Muscle of leg (tissue), 16 donors: ENCODE measurements around the gene FGD1. TPM values are rescaled to one million over a fixed set of nuclear protein-coding genes. Genes with fewer than 3 reads are reported as not detected.
"Not testable (repeated sequence)": the region's sequence is repeated elsewhere in the genome, so short reads cannot be mapped to it uniquely, and the experiment has no call there.

Source experiments
- DNase-seq: peaks from one replicate; pipeline ENCODE4 v3.0.0; 2013
- H3K27ac ChIP-seq: one replicate; pipeline ENCODE4 v1.5.1; 2013; ENCODE audit warnings: mild to moderate bottlenecking, low read length, control low read depth
- H3K27me3 ChIP-seq: one replicate; pipeline ENCODE4 v1.6.1; 2013; ENCODE audit warnings: low read length; ENCODE audit not compliant: control insufficient read depth, insufficient read depth
- H3K36me3 ChIP-seq: one replicate; pipeline ENCODE4 v1.6.1; 2013; ENCODE audit warnings: low read length; ENCODE audit not compliant: control insufficient read depth, insufficient read depth
- H3K4me1 ChIP-seq: one replicate; pipeline ENCODE4 v1.6.1; 2013; ENCODE audit warnings: low read length; ENCODE audit not compliant: control insufficient read depth, insufficient read depth
- H3K4me3 ChIP-seq: one replicate; pipeline ENCODE4 v1.5.1; 2013; ENCODE audit warnings: low read length, control low read depth
- H3K9me3 ChIP-seq: replicated peaks from 2 replicates; pipeline ENCODE4 v1.6.1; 2013; ENCODE audit warnings: low read depth, low read length; ENCODE audit not compliant: control insufficient read depth
- WGBS: methylation state at CpG from one replicate; pipeline ENCODE4 v1.1.5; 2013; ENCODE audit warnings: missing lambda C conversion rate; ENCODE audit not compliant: insufficient coverage; 5-methylcytosine and 5-hydroxymethylcytosine counted together
- long read RNA-seq, 11 donors: transcript quantifications; one replicate each; lab custom pipeline, GENCODE V29; 2026
- polyA plus RNA-seq, 8 donors: library from polyadenylated mRNA; unstranded; fragments of 120-200 nt; gene quantifications; one replicate each; pipeline versions ENCODE4 v1.2.1 to v1.2.3, GENCODE V29; 2013; ENCODE audit warnings: inconsistent platforms in 1 of 8, low replicate concordance in 1 of 8; ENCODE audit not compliant: insufficient read length in 8 of 8, insufficient read depth in 1 of 8
- total RNA-seq: library from RNA; stranded (reverse); fragments of 120-200 nt; gene quantifications from one replicate; pipeline ENCODE4 v1.2.4, GENCODE V29; 2013

Gene FGD1
- total RNA-seq = 7.0 TPM
- 10 to 100 TPM; 15.7 to 24.8 (median 20.0) TPM for polyA plus RNA-seq
- long read RNA-seq, donor 1 = 0 reads
- long read RNA-seq, donor 2, full-length matches to known transcripts = 1 of 1 reads
- long read RNA-seq, donor 2, partial matches to known transcripts = 0 of 1 reads
- long read RNA-seq, donor 2, other reads (novel, unspliced or antisense) = 0 of 1 reads
- long read RNA-seq, donor 3, full-length matches to known transcripts = 1 of 1 reads
- long read RNA-seq, donor 3, partial matches to known transcripts = 0 of 1 reads
- long read RNA-seq, donor 3, other reads (novel, unspliced or antisense) = 0 of 1 reads
- long read RNA-seq, donor 4, full-length matches to known transcripts = 2 of 2 reads
- long read RNA-seq, donor 4, partial matches to known transcripts = 0 of 2 reads
- long read RNA-seq, donor 4, other reads (novel, unspliced or antisense) = 0 of 2 reads
- long read RNA-seq, donor 5, full-length matches to known transcripts = 1 of 8 reads
- long read RNA-seq, donor 5, partial matches to known transcripts = 7 of 8 reads
- long read RNA-seq, donor 5, other reads (novel, unspliced or antisense) = 0 of 8 reads
- long read RNA-seq, donor 6, full-length matches to known transcripts = 3 of 3 reads
- long read RNA-seq, donor 6, partial matches to known transcripts = 0 of 3 reads
- long read RNA-seq, donor 6, other reads (novel, unspliced or antisense) = 0 of 3 reads
- long read RNA-seq, donor 7 = 0 reads
- long read RNA-seq, donor 8, partial matches to known transcripts = 14 of 14 reads
- long read RNA-seq, donor 8, other reads (novel, unspliced or antisense) = 0 of 14 reads
- long read RNA-seq, donor 9, full-length matches to known transcripts = 1 of 1 reads
- long read RNA-seq, donor 9, partial matches to known transcripts = 0 of 1 reads
- long read RNA-seq, donor 9, other reads (novel, unspliced or antisense) = 0 of 1 reads
- long read RNA-seq, donor 10, full-length matches to known transcripts = 1 of 11 reads
- long read RNA-seq, donor 10, partial matches to known transcripts = 10 of 11 reads
- long read RNA-seq, donor 10, other reads (novel, unspliced or antisense) = 0 of 11 reads
- long read RNA-seq, donor 11, full-length matches to known transcripts = 3 of 3 reads
- long read RNA-seq, donor 11, partial matches to known transcripts = 0 of 3 reads
- long read RNA-seq, donor 11, other reads (novel, unspliced or antisense) = 0 of 3 reads

- DNase-seq = peak; percentile 85
- 24% methylated on average over 19 of the region's 51 CpGs for WGBS
These were observed at the start of gene FGD1 for GRCh38 chrX:54495814-54496516. TSS of gene FGD1 (minus strand) at chrX:54496234. CDS start at chrX:54495432, 802 bp downstream.

GRCh38 chrX:54542239-54542638 lies 46.2 kb upstream of the FGD1 start:
- H3K4me1 ChIP-seq, H3K27me3 ChIP-seq, H3K4me3 ChIP-seq, DNase-seq, H3K27ac ChIP-seq, H3K9me3 ChIP-seq: not testable (repeated sequence)
- peaks cover 42% of the 10 kb centered on the region for H3K36me3 ChIP-seq
- no CpG with 5 or more reads among the region's 4 CpGs for WGBS

More at GRCh38 chrX:54495814-54496516, at the start of gene FGD1:
- Histone ChIP-seq H3K4me3 (peak within 1 kb of the TSS; percentile 53), H3K36me3 (no peaks in the 10 kb centered on the region), H3K27me3 (peaks cover 7% of the 10 kb centered on the region), H3K4me1 (peaks cover 14% of the 10 kb centered on the region), H3K27ac (peak within 1 kb of the TSS; percentile 82), H3K9me3 (no peaks in the 10 kb centered on the region)

DNA sequence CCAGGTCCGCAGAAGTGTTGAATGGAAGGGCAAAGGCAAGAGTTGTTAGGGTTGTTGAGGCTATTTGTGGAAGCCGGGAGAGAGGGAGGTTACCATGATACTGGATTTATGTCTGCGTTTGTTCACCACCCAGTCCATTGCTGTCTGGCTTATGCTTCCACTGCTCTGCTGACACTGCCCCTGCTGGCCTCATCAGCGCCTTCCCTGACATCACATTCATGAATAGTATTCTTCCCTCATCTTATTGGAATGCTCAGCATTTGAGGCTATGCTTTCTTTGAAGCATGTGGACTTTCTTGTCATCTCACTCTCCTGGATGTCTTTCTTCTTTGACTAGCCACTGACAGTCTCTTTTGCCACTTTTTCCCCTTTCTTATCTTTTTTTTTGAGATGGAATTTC lies 44.3 kb upstream of the FGD1 start:
- Histone ChIP-seq H3K4me3 (no peak overlapping the region), H3K4me1 (no peaks in the 10 kb centered on the region), H3K9me3 (no peaks in the 10 kb centered on the region), H3K27me3 (no peaks in the 10 kb centered on the region), H3K27ac (no peak overlapping the region), H3K36me3 (peaks cover 39% of the 10 kb centered on the region)
- WGBS = 77% methylated on average over 3 of the region's 4 CpGs
- peak; percentile 34 for DNase-seq

GRCh38 chrX:54534271-54534670 lies 38.2 kb upstream of the FGD1 start:
- H3K4me1 ChIP-seq = peaks cover 19% of the 10 kb centered on the region
- no peaks in the 10 kb centered on the region for H3K27me3 ChIP-seq
- DNase-seq = no peak
- no peak overlapping the region for H3K4me3 ChIP-seq
- H3K36me3 ChIP-seq = peaks cover 8% of the 10 kb centered on the region
- no peak overlapping the region for H3K27ac ChIP-seq
- H3K9me3 ChIP-seq = peaks cover under 1% of the 10 kb centered on the region
- WGBS = 88% methylated on average over 4 of the region's 4 CpGs

DNA sequence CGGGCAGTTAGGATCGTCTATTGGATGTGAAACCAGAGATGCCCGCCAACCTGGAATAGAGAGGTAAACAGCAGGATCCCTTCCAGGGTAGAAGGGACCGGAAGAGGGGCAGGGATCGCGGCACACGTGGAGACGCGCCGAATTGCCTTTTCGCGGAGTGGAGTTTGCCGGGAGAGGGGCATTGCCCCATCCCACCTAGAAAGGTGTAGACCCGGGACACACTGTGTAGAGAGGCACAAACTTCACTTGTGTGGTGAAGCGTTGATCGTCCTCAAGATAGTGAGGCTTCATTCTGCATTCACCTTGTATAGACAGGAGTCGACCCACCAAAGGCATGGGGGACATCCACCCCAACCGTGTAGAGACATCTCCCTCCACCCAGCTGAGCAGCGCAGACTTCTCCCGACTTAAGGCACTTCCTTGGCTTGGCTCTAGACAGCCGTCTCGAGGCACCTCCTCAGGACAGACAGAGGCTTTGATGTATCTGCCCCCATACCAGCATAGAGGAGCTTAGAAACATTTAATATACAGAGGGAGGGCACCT lies 34.4 kb upstream of the FGD1 start:
- no peaks in the 10 kb centered on the region for H3K27me3 ChIP-seq
- H3K36me3 ChIP-seq = no peaks in the 10 kb centered on the region
- DNase-seq = no peak
- H3K9me3 ChIP-seq = peaks cover 2% of the 10 kb centered on the region
- peak overlapping the region; percentile 78 for H3K27ac ChIP-seq
- WGBS = 48% methylated on average over 10 of the region's 22 CpGs
- peaks cover 20% of the 10 kb centered on the region for H3K4me1 ChIP-seq
- peak overlapping the region; percentile 65 for H3K4me3 ChIP-seq

GRCh38 chrX:54529552-54530356 lies 33.7 kb upstream of the FGD1 start, which contains the start of gene GNL3L:
TSS of gene GNL3L (plus strand) at chrX:54530219. CDS start at chrX:54532567, 2,348 bp downstream.
- Histone ChIP-seq H3K27me3 (no peaks in the 10 kb centered on the region), H3K27ac (peak within 1 kb of the TSS; percentile 89), H3K4me1 (peaks cover 20% of the 10 kb centered on the region), H3K4me3 (peak within 1 kb of the TSS; percentile 65), H3K9me3 (peaks cover 2% of the 10 kb centered on the region), H3K36me3 (no peaks in the 10 kb centered on the region)
- WGBS = 32% methylated on average over 14 of the region's 51 CpGs
- DNase-seq = peak; percentile 94

- H3K4me3 ChIP-seq = peak overlapping the region; percentile 65
These were observed 33.1 kb upstream of the FGD1 start for GRCh38 chrX:54529151-54529550.

GRCh38 chrX:54509400-54509799 lies 13.4 kb upstream of the FGD1 start:
- Histone ChIP-seq H3K9me3 (no peaks in the 10 kb centered on the region), H3K4me3 (no peak overlapping the region), H3K4me1 (no peaks in the 10 kb centered on the region), H3K36me3 (no peaks in the 10 kb centered on the region), H3K27ac (peak overlapping the region; percentile 59), H3K27me3 (no peaks in the 10 kb centered on the region)
- DNase-seq = peak; percentile 64
- 27% methylated on average over 3 of the region's 4 CpGs for WGBS

More at GRCh38 chrX:54529151-54529550, 33.1 kb upstream of the FGD1 start:
- Histone ChIP-seq H3K4me1 (peaks cover 20% of the 10 kb centered on the region), H3K27ac (peak overlapping the region; percentile 89), H3K27me3 (no peaks in the 10 kb centered on the region), H3K9me3 (peaks cover 2% of the 10 kb centered on the region), H3K36me3 (no peaks in the 10 kb centered on the region)
- peak; percentile 9 for DNase-seq
- WGBS = no CpG with 5 or more reads among the region's 3 CpGs
